ENCODE measurements around the gene DFFB. TPM values are rescaled to one million over a fixed set of nuclear protein-coding genes. Genes with fewer than 3 reads are reported as not detected.

DFFB gene
- polyA plus RNA-seq, 1 experiment, result 6.1 TPM

DNA sequence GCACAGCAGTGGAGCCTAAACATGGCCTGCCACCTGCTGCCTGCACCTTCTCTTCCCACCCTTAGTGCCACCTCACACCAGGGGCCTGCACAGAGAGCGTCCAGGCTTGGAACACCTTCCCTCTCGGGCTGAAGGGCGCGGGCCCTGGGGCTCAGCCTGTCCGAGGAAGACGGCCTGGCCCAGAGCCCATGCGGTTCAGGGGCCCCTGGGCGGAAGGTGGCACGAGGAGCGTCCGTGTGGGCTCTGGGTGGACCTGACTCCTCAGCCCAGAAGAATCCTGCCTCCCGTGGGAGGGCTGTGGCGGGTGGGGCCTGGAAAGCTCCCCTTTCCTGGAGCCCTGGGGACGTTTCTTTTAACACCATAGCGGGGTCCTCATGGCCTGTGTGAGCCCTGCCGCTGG, 19.4 kb downstream of the DFFB start:
- ChIA-PET POLR2A (no interaction called here), CTCF (no interaction called here)
- Histone ChIP-seq H3K36me3 (ENCODE audit: control insufficient read depth, insufficient read depth, low read length) (peaks cover 10% of the 10 kb centered on the region), H3K27me3 (ENCODE audit: control insufficient read depth, insufficient read depth, low read length) (no peaks in the 10 kb centered on the region), H3K4me3 (ENCODE audit: low read depth, low read length) (no peak overlapping the region)
- TF ChIP-seq, protein P1, sequence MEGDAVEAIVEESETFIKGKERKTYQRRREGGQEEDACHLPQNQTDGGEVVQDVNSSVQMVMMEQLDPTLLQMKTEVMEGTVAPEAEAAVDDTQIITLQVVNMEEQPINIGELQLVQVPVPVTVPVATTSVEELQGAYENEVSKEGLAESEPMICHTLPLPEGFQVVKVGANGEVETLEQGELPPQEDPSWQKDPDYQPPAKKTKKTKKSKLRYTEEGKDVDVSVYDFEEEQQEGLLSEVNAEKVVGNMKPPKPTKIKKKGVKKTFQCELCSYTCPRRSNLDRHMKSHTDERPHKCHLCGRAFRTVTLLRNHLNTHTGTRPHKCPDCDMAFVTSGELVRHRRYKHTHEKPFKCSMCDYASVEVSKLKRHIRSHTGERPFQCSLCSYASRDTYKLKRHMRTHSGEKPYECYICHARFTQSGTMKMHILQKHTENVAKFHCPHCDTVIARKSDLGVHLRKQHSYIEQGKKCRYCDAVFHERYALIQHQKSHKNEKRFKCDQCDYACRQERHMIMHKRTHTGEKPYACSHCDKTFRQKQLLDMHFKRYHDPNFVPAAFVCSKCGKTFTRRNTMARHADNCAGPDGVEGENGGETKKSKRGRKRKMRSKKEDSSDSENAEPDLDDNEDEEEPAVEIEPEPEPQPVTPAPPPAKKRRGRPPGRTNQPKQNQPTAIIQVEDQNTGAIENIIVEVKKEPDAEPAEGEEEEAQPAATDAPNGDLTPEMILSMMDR (IDR thresholded peaks at IDR 0.05; ENCODE audit: insufficient read depth, low read depth, low read length), result no peak
- DNase-seq (ENCODE audit: low read depth), result no peak

DNA sequence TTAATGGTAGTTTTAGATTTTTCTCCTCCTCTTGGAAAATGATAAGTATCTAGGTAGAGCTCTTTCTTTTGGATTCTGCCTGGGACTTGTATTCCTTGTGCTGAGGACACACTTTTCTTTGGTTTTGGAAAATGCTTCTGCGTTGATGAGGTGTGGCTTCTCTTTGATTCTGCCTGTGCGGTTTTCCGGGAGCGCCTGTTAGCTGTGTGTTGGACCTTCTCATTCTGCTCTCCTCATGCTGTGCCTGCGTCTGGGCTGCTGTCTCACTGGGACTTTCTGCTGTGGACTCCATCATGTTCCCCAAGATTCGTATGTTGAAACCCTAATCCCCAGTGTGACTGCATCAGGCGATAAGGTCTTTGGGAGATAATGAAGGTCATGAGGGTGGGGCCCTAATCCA, 21.8 kb downstream of the DFFB start:
- POLR2A ChIA-PET, result no interaction called here
- CTCF ChIA-PET, result no interaction called here
- TF ChIP-seq, protein P1 (IDR thresholded peaks at IDR 0.05; ENCODE audit: insufficient read depth, low read depth, low read length), result no peak

DNA sequence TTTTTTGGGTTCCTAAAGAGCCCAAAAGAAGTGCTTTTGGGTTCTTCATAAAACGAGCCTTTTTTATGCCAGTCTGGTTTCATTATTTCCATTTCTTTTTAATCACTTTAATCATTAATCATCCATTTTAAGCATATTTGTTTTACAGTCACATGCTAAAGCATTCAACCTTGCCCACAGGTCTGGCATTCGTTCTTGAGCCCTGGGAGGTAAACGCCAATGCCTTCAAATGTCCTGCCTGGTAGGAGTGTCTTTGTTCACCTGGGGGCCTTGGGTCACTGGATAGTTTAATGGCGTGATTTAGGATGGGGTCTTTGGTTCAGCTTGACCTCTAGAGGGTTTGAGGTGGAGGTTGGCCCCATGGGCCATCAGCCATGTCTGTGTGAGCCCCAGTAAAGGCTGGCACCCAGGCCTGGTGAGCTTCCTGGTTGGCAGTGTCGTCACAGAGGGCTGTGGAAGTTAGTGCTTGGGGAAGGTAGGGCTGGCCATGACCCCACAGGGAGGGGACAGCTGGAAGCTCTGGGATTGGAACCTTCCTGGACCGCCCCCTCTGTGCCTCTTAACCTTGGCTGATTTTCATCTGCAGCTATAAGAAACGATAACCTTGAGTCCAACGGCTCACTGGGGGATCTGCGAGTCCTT, 22.6 kb downstream of the DFFB start:
- peaks cover 5% of the 10 kb centered on the region for H3K36me3 ChIP-seq (ENCODE audit: control insufficient read depth, insufficient read depth, low read length)
- no peak overlapping the region for H3K4me3 ChIP-seq (ENCODE audit: low read depth, low read length)
- ChIA-PET CTCF (no interaction called here), POLR2A (no interaction called here)
- no peak for DNase-seq (ENCODE audit: low read depth)
- TF ChIP-seq, protein P1 (IDR thresholded peaks at IDR 0.05; ENCODE audit: insufficient read depth, low read depth, low read length), result no peak
- H3K27me3 ChIP-seq (ENCODE audit: control insufficient read depth, insufficient read depth, low read length), result no peaks in the 10 kb centered on the region

More for the DNA sequence above, 21.8 kb downstream of the DFFB start:
- Histone ChIP-seq H3K27me3 (ENCODE audit: control insufficient read depth, insufficient read depth, low read length) (no peaks in the 10 kb centered on the region), H3K4me3 (ENCODE audit: low read depth, low read length) (no peak overlapping the region), H3K36me3 (ENCODE audit: control insufficient read depth, insufficient read depth, low read length) (peaks cover 6% of the 10 kb centered on the region)
- DNase-seq (ENCODE audit: low read depth), result no peak

DNA sequence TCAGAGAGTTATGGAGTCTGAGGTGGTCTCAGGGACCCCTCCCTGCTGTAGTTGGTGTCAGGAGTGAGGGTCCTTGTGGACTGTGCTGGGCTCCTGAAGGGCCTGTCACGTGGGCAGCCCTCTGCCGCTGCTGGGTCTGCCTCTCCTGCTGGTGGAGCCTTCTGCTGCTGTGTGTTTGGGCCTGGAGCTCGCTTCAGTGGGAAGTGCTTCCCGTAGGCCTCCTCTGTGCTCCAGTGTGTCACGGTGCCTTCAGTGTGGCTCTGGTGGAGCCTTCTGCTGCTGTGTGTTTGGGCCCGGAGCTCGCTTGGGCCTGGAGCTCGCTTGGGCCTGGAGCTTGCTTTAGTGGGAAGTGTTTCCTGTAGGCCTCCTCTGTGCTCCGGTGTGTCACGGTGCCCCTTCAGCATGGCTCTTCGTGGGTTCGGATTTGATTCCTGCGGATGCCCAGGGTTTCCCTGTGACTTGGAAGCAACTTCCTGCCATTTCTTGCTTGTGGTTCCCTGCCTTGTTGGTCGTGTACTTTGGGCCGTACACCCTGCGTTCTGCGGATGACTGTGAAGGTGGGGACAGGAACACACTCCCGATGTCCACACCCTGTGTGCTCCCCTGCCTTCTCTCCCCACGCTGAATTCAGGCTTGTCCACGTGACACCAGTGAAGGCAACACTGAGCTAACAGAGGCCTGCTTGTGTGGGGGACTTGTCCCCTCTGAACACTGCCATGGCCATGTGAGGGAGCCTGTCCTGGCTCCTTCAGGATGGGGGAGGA, 23.3 kb downstream of the DFFB start:
- TF ChIP-seq, protein P1 (IDR thresholded peaks at IDR 0.05; ENCODE audit: insufficient read depth, low read depth, low read length), result no peak
- DNase-seq (ENCODE audit: low read depth), result no peak
- POLR2A ChIA-PET, result no interaction called here
- Histone ChIP-seq H3K36me3 (ENCODE audit: control insufficient read depth, insufficient read depth, low read length) (peaks cover 5% of the 10 kb centered on the region), H3K4me3 (ENCODE audit: low read depth, low read length) (no peak overlapping the region), H3K27me3 (ENCODE audit: control insufficient read depth, insufficient read depth, low read length) (no peaks in the 10 kb centered on the region)
- CTCF ChIA-PET, result interaction anchor here (0.7 kb wide), 1 partner anchor 1290 kb away, joined by 3 read pairs; no protein-coding TSS in a partner anchor

DNA sequence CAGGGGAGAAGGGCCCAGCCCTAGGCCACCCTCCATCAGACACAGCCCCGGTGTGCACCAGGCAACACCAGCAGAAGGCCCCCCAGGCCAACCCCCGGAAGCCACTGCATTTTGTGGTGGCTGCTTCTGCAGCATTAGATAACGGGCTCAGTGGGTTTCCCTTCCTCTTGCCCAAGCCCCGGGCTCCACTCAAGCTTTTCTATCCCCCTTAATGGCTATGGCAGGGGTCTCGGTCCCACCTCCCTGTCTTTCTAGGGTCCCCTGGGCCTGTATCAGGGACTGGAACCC, 23.9 kb downstream of the DFFB start:
- CTCF ChIA-PET, result interaction anchor here (0.7 kb wide), 1 partner anchor 1290 kb away, joined by 3 read pairs; no protein-coding TSS in a partner anchor
- DNase-seq (ENCODE audit: low read depth), result no peak

More for the DNA sequence above, 23.9 kb downstream of the DFFB start:
- no peaks in the 10 kb centered on the region for H3K27me3 ChIP-seq (ENCODE audit: control insufficient read depth, insufficient read depth, low read length)
- POLR2A ChIA-PET, result no interaction called here
- TF ChIP-seq, protein P1 (IDR thresholded peaks at IDR 0.05; ENCODE audit: insufficient read depth, low read depth, low read length), result no peak
- H3K36me3 ChIP-seq (ENCODE audit: control insufficient read depth, insufficient read depth, low read length), result peaks cover 5% of the 10 kb centered on the region
- H3K4me3 ChIP-seq (ENCODE audit: low read depth, low read length), result no peak overlapping the region

Measured in BJ (cell line).